ENCODE results near the gene MYLK.

Gene MYLK

GRCh38 chr3:123648696-123649405 lies 235.3 kb downstream of the MYLK start:
- peaks cover 5 to 13% of the 10 kb centered on the region in 2 donors for H3K4me1 ChIP-seq (ENCODE audit: control insufficient read depth in 2 of 2, insufficient read depth in 1 of 2, low read depth in 1 of 2, low read length in 2 of 2)
- H3K9ac ChIP-seq (ENCODE audit: low read depth, low read length, poor library complexity), result no peak overlapping the region
- no peak overlapping the region for H2BK12ac ChIP-seq (ENCODE audit: low read length)
- no peak overlapping the region for H3K18ac ChIP-seq (ENCODE audit: low read length)
- H3K27me3 ChIP-seq (ENCODE audit: control insufficient read depth in 3 of 3, insufficient read depth in 3 of 3, low read depth in 1 of 3, low read length in 3 of 3), result no peaks in the 10 kb centered on the region
- H3K79me1 ChIP-seq (ENCODE audit: low read depth, low read length), result no peaks in the 10 kb centered on the region
- H3K14ac ChIP-seq (ENCODE audit: low read length), result no peak overlapping the region
- no peak overlapping the region for H2AFZ ChIP-seq (ENCODE audit: low read length)
- no peak overlapping the region for H3K4me2 ChIP-seq (ENCODE audit: insufficient read depth, low read length, poor library complexity, severe bottlenecking)
- no peak overlapping the region for H3K23ac ChIP-seq (ENCODE audit: low read depth, low read length, poor library complexity)
- H4K8ac ChIP-seq (ENCODE audit: low read depth, low read length), result no peak overlapping the region
- H2BK15ac ChIP-seq (ENCODE audit: low read length), result no peak overlapping the region
- H4K91ac ChIP-seq (ENCODE audit: low read depth, low read length, poor library complexity), result no peak overlapping the region
- H2BK120ac ChIP-seq (ENCODE audit: low read depth, low read length), result no peak overlapping the region
- H3K27ac ChIP-seq (replicated peaks; ENCODE audit: low read length), result no peak overlapping the region
- DNase-seq (ENCODE audit: low spot score), result no peak
- no peak overlapping the region for H3K4ac ChIP-seq (ENCODE audit: low read length)
- H3K4me3 ChIP-seq (ENCODE audit: low read length in 2 of 2), result no peak overlapping the region
- peaks cover 11 to 23% of the 10 kb centered on the region in 2 donors for H3K36me3 ChIP-seq (replicated peaks in 1 of 2; ENCODE audit: control insufficient read depth in 2 of 2, insufficient read depth in 2 of 2, low read length in 2 of 2)
- no peak overlapping the region for H2BK5ac ChIP-seq (ENCODE audit: low read length)
- no peaks in the 10 kb centered on the region for H3K9me3 ChIP-seq (replicated peaks in 1 of 2; ENCODE audit: control insufficient read depth in 2 of 2, insufficient read depth in 1 of 2, low read depth in 1 of 2, low read length in 2 of 2)
- H2AK5ac ChIP-seq (ENCODE audit: low read depth, low read length), result no peak overlapping the region
- no CpG with 5 or more reads among the region's 10 CpGs for WGBS, 2 donors (ENCODE audit: extremely low coverage in 2 of 2, insufficient read length in 2 of 2, insufficient replicate concordance in 1 of 2)

GRCh38 chr3:123644358-123644757 lies 239.8 kb downstream of the MYLK start:
- Histone ChIP-seq H3K27ac (replicated peaks; ENCODE audit: low read length) (no peak overlapping the region), H3K9me3 (replicated peaks in 1 of 2; ENCODE audit: control insufficient read depth in 2 of 2, insufficient read depth in 1 of 2, low read depth in 1 of 2, low read length in 2 of 2) (no peaks in the 10 kb centered on the region), H2AFZ (ENCODE audit: low read length) (no peak overlapping the region), H3K14ac (ENCODE audit: low read length) (no peak overlapping the region), H2BK120ac (ENCODE audit: low read depth, low read length) (no peak overlapping the region), H3K4me2 (ENCODE audit: insufficient read depth, low read length, poor library complexity, severe bottlenecking) (no peak overlapping the region), H2BK5ac (ENCODE audit: low read length) (no peak overlapping the region), H3K79me1 (ENCODE audit: low read depth, low read length) (no peaks in the 10 kb centered on the region), H3K4ac (ENCODE audit: low read length) (no peak overlapping the region), H3K9ac (ENCODE audit: low read depth, low read length, poor library complexity) (no peak overlapping the region), H3K36me3 (replicated peaks in 1 of 2; ENCODE audit: control insufficient read depth in 2 of 2, insufficient read depth in 2 of 2, low read length in 2 of 2) (peaks cover 13 to 15% of the 10 kb centered on the region in 2 donors), H3K4me3 (ENCODE audit: low read length in 2 of 2) (no peak overlapping the region), H4K8ac (ENCODE audit: low read depth, low read length) (no peak overlapping the region), H3K23ac (ENCODE audit: low read depth, low read length, poor library complexity) (no peak overlapping the region), H4K91ac (ENCODE audit: low read depth, low read length, poor library complexity) (no peak overlapping the region), H2BK12ac (ENCODE audit: low read length) (no peak overlapping the region), H3K18ac (ENCODE audit: low read length) (no peak overlapping the region), H3K4me1 (ENCODE audit: control insufficient read depth in 2 of 2, insufficient read depth in 1 of 2, low read depth in 1 of 2, low read length in 2 of 2) (peaks cover 0 to 6% of the 10 kb centered on the region in 2 donors), H2BK15ac (ENCODE audit: low read length) (no peak overlapping the region), H2AK5ac (ENCODE audit: low read depth, low read length) (no peak overlapping the region), H3K27me3 (ENCODE audit: control insufficient read depth in 3 of 3, insufficient read depth in 3 of 3, low read depth in 1 of 3, low read length in 3 of 3) (no peaks in the 10 kb centered on the region)
- no CpG with 5 or more reads among the region's 2 CpGs for WGBS, 2 donors (ENCODE audit: extremely low coverage in 2 of 2, insufficient read length in 2 of 2, insufficient replicate concordance in 1 of 2)
- no peak for DNase-seq (ENCODE audit: low spot score)

GRCh38 chr3:123642957-123643330 lies 241.2 kb downstream of the MYLK start:
- Histone ChIP-seq H3K23ac (ENCODE audit: low read depth, low read length, poor library complexity) (no peak overlapping the region), H3K4ac (ENCODE audit: low read length) (no peak overlapping the region), H3K36me3 (replicated peaks in 1 of 2; ENCODE audit: control insufficient read depth in 2 of 2, insufficient read depth in 2 of 2, low read length in 2 of 2) (peaks cover 12 to 18% of the 10 kb centered on the region in 2 donors), H2BK5ac (ENCODE audit: low read length) (no peak overlapping the region), H3K4me2 (ENCODE audit: insufficient read depth, low read length, poor library complexity, severe bottlenecking) (no peak overlapping the region), H3K79me1 (ENCODE audit: low read depth, low read length) (no peaks in the 10 kb centered on the region), H3K27me3 (ENCODE audit: control insufficient read depth in 3 of 3, insufficient read depth in 3 of 3, low read depth in 1 of 3, low read length in 3 of 3) (no peaks in the 10 kb centered on the region), H2AFZ (ENCODE audit: low read length) (no peak overlapping the region), H4K91ac (ENCODE audit: low read depth, low read length, poor library complexity) (no peak overlapping the region), H3K27ac (replicated peaks; ENCODE audit: low read length) (no peak overlapping the region), H3K18ac (ENCODE audit: low read length) (no peak overlapping the region), H2AK5ac (ENCODE audit: low read depth, low read length) (no peak overlapping the region), H3K14ac (ENCODE audit: low read length) (no peak overlapping the region), H2BK15ac (ENCODE audit: low read length) (no peak overlapping the region), H3K4me1 (ENCODE audit: control insufficient read depth in 2 of 2, insufficient read depth in 1 of 2, low read depth in 1 of 2, low read length in 2 of 2) (peaks cover 0 to 6% of the 10 kb centered on the region in 2 donors), H4K8ac (ENCODE audit: low read depth, low read length) (no peak overlapping the region), H2BK120ac (ENCODE audit: low read depth, low read length) (no peak overlapping the region), H3K9me3 (replicated peaks in 1 of 2; ENCODE audit: control insufficient read depth in 2 of 2, insufficient read depth in 1 of 2, low read depth in 1 of 2, low read length in 2 of 2) (no peaks in the 10 kb centered on the region), H2BK12ac (ENCODE audit: low read length) (peak overlapping the region; percentile 33), H3K9ac (ENCODE audit: low read depth, low read length, poor library complexity) (no peak overlapping the region), H3K4me3 (ENCODE audit: low read length in 2 of 2) (no peak overlapping the region)
- WGBS, 2 donors (ENCODE audit: extremely low coverage in 2 of 2, insufficient read length in 2 of 2, insufficient replicate concordance in 1 of 2), result no CpG with 5 or more reads among the region's 4 CpGs
- DNase-seq (ENCODE audit: low spot score), result no peak

GRCh38 chr3:123642182-123642956 lies 241.8 kb downstream of the MYLK start:
- Histone ChIP-seq H2BK12ac (ENCODE audit: low read length) (no peak overlapping the region), H3K36me3 (replicated peaks in 1 of 2; ENCODE audit: control insufficient read depth in 2 of 2, insufficient read depth in 2 of 2, low read length in 2 of 2) (peaks cover 11 to 22% of the 10 kb centered on the region in 2 donors), H4K8ac (ENCODE audit: low read depth, low read length) (no peak overlapping the region), H3K18ac (ENCODE audit: low read length) (no peak overlapping the region), H3K14ac (ENCODE audit: low read length) (no peak overlapping the region), H2BK15ac (ENCODE audit: low read length) (no peak overlapping the region), H4K91ac (ENCODE audit: low read depth, low read length, poor library complexity) (no peak overlapping the region), H3K79me1 (ENCODE audit: low read depth, low read length) (no peaks in the 10 kb centered on the region), H3K4me2 (ENCODE audit: insufficient read depth, low read length, poor library complexity, severe bottlenecking) (no peak overlapping the region), H3K9me3 (replicated peaks in 1 of 2; ENCODE audit: control insufficient read depth in 2 of 2, insufficient read depth in 1 of 2, low read depth in 1 of 2, low read length in 2 of 2) (no peaks in the 10 kb centered on the region), H3K9ac (ENCODE audit: low read depth, low read length, poor library complexity) (no peak overlapping the region), H2AFZ (ENCODE audit: low read length) (no peak overlapping the region), H2AK5ac (ENCODE audit: low read depth, low read length) (no peak overlapping the region), H3K27ac (replicated peaks; ENCODE audit: low read length) (no peak overlapping the region), H2BK120ac (ENCODE audit: low read depth, low read length) (no peak overlapping the region), H3K4ac (ENCODE audit: low read length) (no peak overlapping the region), H3K4me3 (ENCODE audit: low read length in 2 of 2) (no peak overlapping the region), H3K23ac (ENCODE audit: low read depth, low read length, poor library complexity) (no peak overlapping the region), H3K27me3 (ENCODE audit: control insufficient read depth in 3 of 3, insufficient read depth in 3 of 3, low read depth in 1 of 3, low read length in 3 of 3) (no peaks in the 10 kb centered on the region), H2BK5ac (ENCODE audit: low read length) (no peak overlapping the region), H3K4me1 (ENCODE audit: control insufficient read depth in 2 of 2, insufficient read depth in 1 of 2, low read depth in 1 of 2, low read length in 2 of 2) (peaks cover 0 to 6% of the 10 kb centered on the region in 2 donors)
- WGBS, 2 donors (ENCODE audit: extremely low coverage in 2 of 2, insufficient read length in 2 of 2, insufficient replicate concordance in 1 of 2), result no CpG with 5 or more reads among the region's 3 CpGs
- peak; percentile 65 for DNase-seq (ENCODE audit: low spot score)

Data from neuronal stem cell (in vitro differentiated cells).